HG03460 (cell line): ENCODE data around the gene ZPR1.

ENCODE experiments used
- ATAC-seq: cut with Tn5 transposase; IDR thresholded peaks from one replicate; pipeline ENCODE4 v1.9.1; 2021; ENCODE audit not compliant: unreplicated experiment

The ZPR1 gene

DNA sequence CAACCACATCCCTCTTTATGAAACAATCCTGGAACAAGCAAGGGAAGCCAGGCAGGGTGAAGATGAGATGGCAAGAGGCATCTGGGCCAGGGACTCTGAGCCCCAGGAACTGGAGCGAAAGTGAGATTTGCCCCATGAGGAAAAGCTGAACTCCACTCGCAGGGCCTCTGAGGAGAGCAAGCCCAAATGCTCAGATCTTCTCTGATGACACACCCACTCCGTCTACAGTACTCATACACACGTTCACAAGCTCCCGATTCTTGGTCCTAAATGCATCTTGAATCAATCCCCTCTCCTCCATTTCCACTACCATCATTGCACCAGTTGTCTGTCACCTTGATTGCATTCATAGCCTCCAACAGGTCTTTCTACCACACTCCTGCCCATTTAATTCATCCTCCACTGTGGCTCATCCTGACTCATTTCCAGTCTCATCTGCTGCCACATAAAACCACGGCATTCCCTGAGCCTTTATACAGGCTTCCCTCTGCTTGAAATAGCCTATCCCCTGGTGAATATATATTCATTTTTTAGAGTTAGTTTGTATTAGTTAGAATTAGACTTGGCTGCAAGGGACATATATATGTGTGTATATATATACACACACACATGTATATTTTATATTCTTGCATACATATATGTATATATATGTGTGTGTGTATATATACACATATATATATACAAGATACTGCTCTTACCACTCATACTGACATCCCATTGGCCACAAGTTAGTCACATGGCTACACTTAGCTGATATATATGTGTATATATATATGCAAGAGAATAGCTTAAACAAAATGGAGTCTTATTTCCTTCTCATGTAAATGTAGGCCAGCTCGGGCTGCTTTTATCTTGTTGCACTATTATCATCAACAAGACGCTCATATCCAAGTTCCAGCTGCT, 5.3 kb upstream of the ZPR1 start:
- ATAC-seq, result no peak

DNA sequence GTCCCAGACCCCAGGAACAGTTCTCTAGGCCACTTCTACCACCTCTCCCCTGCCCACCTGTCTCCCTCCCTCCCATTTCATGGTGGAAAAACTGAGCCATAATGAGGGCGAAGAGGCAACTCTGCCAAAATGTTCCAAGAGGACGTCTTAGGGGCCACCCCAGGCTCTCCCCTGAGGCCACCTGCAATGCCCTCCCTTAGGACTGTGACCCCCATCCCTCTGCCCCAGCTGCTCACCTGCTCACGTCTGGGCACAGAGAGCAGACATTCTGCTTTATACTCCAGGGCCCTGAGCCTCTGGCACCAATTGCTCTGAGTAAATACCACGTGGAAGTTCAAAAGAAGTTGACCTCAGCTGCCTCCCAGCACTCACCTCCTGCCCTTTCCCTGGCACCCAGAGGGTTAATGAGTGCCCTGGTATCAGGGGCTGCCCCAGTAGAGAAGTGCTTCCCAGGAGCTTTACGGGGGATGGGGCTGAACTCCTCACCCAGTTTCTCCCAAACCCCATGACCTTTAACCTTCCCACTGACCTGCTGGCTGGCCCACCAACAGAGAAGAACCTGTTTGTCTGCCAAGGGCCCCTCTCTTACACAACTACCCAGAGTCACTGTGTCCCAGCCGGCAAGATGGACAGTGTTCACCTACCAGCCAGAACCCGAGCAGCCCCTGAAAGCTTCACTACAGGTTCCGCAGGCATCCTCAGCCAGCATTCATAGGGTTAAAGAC, 4.5 kb upstream of the ZPR1 start:
- no peak for ATAC-seq

DNA sequence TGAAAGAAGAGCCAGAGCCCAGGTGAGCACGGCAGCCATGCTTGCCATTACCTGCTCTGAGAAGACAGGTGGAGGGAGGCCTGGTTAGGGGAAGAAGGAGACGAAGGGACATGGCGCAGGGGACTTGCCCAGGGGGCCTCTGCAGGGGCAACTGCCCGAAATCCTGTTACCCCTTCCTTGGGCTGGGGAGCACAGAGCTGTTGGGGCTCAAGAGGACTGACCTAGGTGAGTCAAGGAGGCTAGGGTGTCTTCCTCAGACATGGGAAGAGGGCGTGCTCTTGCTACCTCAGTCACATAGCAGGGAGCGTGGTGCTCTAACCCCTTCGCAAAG, 4.0 kb upstream of the ZPR1 start, which contains the start of gene APOA5:
Gene APOA5, minus strand, starts transcription at position 67 of the 331 bp plus-strand sequence. Its CDS starts 19 bp downstream, at position 48.
- no peak for ATAC-seq

GRCh38 chr11:116791002-116791812, 3.4 kb upstream of the ZPR1 start:
- ATAC-seq, result no peak

GRCh38 chr11:116790167-116791001, 2.6 kb upstream of the ZPR1 start:
- ATAC-seq, result no peak

GRCh38 chr11:116788975-116789374, 1.2 kb upstream of the ZPR1 start:
- no peak for ATAC-seq

- no peak for ATAC-seq
These were observed 711 bp upstream of the ZPR1 start for GRCh38 chr11:116788534-116788933.

- no peak for ATAC-seq
These were observed 412 bp downstream of the ZPR1 start for GRCh38 chr11:116787436-116787785.

GRCh38 chr11:116786966-116787365, 857 bp downstream of the ZPR1 start:
- ATAC-seq, result no peak

- ATAC-seq, result no peak
These were observed 1.5 kb downstream of the ZPR1 start for GRCh38 chr11:116786326-116786725.

DNA sequence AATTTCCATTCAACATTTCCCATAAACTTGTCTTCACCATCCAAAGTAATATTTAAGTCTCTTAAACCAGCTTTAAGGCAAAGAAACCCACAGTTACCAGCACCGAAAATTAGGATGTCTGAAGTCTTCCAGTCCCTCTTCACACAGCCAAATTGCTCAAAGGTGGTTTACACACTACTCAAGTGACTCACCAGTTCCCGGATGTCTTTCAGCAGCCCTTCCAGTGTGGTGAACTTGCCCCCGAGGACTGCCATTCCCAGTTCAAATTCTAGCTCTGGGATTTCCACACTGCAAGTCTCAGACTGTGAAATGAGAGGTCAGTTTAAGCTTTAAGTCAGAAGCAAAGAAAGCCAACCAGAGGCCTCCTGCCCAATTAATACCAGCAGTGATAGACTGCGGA, 5.1 kb downstream of the ZPR1 start:
- ATAC-seq, result no peak

DNA sequence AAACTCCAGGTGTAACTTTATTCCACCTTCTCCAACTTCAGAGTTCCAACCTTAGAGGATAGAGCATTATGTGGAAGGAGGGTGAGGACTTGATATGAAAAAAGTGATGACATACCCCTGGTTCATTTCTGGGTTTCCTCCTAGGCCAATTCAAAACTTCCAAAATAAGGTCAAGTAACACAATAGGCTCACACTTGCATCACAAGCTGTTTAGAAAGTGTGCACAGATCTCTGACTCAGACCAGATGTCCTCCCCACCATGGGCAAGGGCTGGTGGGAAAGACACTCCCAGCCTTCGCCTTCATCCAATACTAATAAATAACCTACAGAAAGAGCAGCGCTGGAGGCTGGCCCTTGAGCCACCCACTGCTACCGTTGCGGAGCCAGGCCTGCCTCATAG, 9.3 kb downstream of the ZPR1 start:
- ATAC-seq, result no peak

GRCh38 chr11:116777056-116777455, 10.8 kb downstream of the ZPR1 start:
- no peak for ATAC-seq

- no peak for ATAC-seq
These were observed 11.3 kb downstream of the ZPR1 start for GRCh38 chr11:116776522-116776984.

DNA sequence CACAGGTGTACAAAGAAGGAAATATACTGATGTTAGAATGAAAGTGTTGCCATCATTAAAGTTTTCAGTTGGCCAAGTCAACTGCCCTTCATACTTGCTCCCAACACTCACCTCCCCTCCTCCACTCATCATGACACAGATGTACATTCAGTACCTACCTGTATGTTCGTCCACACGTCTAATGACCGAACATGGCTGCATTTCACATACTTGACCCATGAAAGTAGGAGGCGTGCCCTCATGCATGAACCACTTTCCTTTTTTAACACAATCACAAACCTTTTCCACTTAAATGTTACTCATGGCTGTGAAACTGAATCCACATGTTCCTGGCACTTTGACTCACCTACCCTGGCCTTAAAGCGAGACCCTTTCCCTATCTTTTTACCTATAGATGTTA, 11.8 kb downstream of the ZPR1 start:
- no peak for ATAC-seq

- ATAC-seq, result no peak
These were observed 13.2 kb downstream of the ZPR1 start for GRCh38 chr11:116774661-116775060.

GRCh38 chr11:116773203-116774097, 14.4 kb downstream of the ZPR1 start:
- ATAC-seq, result peak; percentile 35

DNA sequence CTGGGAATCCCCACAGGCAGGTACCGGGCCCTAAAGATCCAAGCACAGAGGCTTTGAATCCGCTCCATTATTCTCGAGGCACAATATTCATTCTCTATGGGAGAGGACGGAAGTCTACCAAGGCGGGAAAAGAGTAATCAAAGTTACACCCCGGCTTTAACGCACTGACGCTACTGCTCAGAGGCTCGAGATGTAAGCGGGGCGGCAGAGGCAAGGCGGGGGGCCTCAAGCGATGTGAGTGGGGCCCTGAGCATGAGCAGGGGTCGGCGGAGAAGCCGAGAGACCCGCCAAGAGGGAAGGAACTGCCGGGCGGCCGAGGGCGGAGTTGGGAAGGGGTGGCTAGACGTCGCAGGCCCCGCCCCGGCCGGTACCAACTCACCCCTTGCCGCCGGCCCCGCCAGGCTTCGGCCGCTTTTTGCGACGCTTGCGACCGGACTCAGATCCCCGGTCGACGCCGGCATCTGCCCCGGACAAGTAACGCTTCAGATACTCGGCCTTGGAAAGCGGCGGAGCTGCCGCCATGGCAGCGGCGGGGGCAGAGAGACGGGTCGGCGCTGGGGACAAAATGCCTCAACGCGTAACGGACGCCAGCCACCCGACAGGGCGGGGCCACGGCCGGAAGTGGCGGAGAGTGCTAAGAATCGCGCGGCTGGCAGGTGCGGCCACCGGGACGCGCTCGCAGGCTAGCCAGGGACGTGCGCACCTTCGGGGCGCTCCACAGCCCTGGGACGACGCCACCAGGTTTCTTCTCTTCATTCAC, 15.2 kb downstream of the ZPR1 start, which contains the start of gene BUD13:
Gene BUD13, minus strand, starts transcription at position 545 of the 760 bp plus-strand sequence. Its CDS starts 23 bp downstream, at position 522.
- peak; percentile 81 for ATAC-seq

- no peak for ATAC-seq
These were observed 15.9 kb downstream of the ZPR1 start for GRCh38 chr11:116771935-116772334.
